NB4 (cell line): ENCODE data around the gene EHF.

Experiments
- DNase-seq: peaks from one replicate; pipeline ENCODE4 v3.0.0; 2010; ENCODE audit warnings: low read depth
- H3K4me3 ChIP-seq: one replicate; pipeline ENCODE4 v1.5.1; 2011; ENCODE audit warnings: mild to moderate bottlenecking, low read depth, low read length, moderate library complexity
- MYC ChIP-seq: IDR thresholded peaks from 2 replicates; pipeline ENCODE4 v1.6.1; 2011; ENCODE audit warnings: low read depth, low read length
- POLR2A ChIP-seq: IDR thresholded peaks from 2 replicates; pipeline ENCODE4 v1.6.1; 2011; ENCODE audit warnings: mild to moderate bottlenecking; ENCODE audit not compliant: insufficient read length; ENCODE audit errors: extremely low read depth
- TF ChIP-seq, protein P1 (sequence below): IDR thresholded peaks from 2 replicates; pipeline ENCODE4 v1.6.1; 2011; ENCODE audit warnings: low read depth, low read length
- TF ChIP-seq, protein P2 (sequence below): IDR thresholded peaks from one replicate; pipeline ENCODE4 v1.5.1; 2012; ENCODE audit warnings: low read depth, low read length

EHF gene

DNA sequence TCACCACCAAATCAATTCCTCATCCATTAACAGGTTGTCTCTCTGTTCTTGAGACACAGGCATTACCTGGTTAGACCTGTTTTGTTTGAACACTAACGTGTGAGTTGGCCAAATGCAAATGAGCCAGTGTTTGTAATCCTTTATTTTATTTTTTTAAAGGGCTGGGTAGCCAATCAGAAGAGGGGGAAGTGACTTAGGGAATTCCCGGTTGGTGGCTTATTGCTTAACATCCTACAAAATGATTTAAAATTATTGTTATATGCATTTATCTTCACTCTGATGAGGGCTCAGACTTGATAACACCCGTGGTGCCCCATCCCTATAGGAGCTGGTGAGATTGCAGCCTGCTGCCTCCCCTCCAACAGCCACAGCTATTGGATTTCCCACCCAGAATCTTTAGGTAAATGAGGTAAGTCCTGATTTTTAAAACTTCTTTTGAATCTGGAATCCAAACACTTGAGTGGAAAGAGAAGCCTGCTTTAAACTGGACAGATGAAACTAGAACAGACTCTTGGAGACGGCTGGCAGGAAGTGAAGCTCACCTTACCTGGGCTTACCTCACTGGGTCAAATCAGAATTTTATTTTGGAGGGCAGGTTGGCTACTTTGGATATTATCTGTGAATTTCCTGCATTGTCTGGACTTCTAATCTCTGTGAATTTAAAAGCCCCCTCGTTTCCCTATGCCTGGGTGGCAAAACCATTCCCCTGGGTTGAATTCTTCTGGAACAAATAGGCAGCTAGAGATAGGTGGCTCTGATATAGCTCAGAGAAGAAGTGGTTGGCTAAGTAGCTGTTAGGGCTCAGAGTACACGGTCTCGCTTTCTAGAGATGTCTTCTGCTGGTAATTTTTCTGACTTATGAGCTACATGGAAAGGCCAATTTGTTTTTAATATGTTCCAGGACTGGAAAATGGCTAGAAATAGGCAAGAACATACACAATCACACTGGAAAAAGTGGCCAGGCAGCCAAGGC is at the start of gene EHF:
EHF (plus strand) TSS at position 274 of the 973 bp plus-strand sequence. CDS start 21,538 bp downstream, outside the sequence.
- TF ChIP-seq MYC (no peak), POLR2A (no peak)
- TF ChIP-seq, protein P1, sequence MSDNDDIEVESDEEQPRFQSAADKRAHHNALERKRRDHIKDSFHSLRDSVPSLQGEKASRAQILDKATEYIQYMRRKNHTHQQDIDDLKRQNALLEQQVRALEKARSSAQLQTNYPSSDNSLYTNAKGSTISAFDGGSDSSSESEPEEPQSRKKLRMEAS = no peak
- TF ChIP-seq, protein P2, sequence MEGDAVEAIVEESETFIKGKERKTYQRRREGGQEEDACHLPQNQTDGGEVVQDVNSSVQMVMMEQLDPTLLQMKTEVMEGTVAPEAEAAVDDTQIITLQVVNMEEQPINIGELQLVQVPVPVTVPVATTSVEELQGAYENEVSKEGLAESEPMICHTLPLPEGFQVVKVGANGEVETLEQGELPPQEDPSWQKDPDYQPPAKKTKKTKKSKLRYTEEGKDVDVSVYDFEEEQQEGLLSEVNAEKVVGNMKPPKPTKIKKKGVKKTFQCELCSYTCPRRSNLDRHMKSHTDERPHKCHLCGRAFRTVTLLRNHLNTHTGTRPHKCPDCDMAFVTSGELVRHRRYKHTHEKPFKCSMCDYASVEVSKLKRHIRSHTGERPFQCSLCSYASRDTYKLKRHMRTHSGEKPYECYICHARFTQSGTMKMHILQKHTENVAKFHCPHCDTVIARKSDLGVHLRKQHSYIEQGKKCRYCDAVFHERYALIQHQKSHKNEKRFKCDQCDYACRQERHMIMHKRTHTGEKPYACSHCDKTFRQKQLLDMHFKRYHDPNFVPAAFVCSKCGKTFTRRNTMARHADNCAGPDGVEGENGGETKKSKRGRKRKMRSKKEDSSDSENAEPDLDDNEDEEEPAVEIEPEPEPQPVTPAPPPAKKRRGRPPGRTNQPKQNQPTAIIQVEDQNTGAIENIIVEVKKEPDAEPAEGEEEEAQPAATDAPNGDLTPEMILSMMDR = no peak
- no peak within 1 kb of the TSS for H3K4me3 ChIP-seq
- no peak for DNase-seq

DNA sequence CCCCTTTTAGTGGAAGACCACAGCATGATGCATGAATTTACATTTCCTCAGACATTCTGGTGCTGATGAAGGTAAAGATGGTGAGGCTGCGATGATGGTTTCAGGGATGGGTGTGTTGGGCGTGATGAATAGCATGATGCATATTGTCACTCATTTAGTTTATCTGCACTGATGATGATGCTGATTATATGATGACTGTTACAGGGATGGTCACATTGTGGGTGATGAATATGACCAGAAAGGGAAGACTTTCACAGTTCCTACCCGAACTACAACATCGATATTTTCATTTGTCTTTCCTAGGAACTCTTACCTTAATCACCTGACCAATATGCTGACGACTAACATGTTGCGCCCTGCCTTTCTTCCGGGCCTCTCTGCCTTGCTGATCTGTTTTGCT is 47.4 kb upstream of the EHF start:
- no peak for DNase-seq
- TF ChIP-seq, protein P1 = no peak
- TF ChIP-seq MYC (no peak), POLR2A (no peak)
- TF ChIP-seq, protein P2 = no peak
- no peak overlapping the region for H3K4me3 ChIP-seq

DNA sequence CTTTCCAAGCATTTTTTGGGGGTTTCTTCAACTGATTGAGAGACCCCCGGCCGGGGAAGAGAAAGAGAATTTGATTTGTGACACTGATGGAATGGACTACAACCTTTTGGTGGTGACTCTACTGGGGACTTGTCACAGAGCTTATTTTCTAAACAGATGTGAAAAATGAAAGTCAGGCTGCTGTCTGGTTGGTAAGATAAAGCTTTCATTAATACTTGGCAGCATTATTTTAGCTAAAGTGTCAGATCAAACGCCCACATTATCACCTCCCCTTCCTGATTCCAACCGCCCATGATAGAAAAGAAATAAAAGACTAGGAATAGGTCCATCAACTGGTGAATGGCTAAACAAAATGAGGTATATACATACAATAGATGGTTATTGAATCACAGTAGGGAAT is 45.6 kb upstream of the EHF start:
- DNase-seq = no peak
- H3K4me3 ChIP-seq = no peak overlapping the region
- TF ChIP-seq, protein P1 = no peak
- no peak for TF ChIP-seq MYC
- TF ChIP-seq POLR2A = no peak
- TF ChIP-seq, protein P2 = no peak

DNA sequence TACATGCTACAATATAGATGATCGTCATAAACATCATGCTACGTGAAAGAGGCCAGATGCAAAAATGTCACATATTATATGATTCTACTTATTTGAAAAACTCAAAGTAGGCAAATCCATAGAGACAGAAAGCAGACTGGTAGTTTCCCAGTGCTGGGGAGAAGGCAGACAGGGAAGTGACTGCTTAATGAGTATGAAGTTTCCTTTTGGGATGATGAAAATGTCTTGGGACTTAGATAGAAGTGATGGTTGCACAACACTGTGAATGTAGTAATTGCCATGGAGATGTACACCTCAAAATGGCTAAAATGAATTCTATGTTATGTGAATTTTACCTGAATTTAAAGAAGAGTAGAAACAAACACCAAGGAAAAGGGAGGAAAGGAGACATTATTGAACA is 45.2 kb upstream of the EHF start:
- H3K4me3 ChIP-seq = no peak overlapping the region
- no peak for DNase-seq
- TF ChIP-seq, protein P1 = no peak
- TF ChIP-seq POLR2A = no peak
- TF ChIP-seq, protein P2 = no peak
- TF ChIP-seq MYC = no peak

DNA sequence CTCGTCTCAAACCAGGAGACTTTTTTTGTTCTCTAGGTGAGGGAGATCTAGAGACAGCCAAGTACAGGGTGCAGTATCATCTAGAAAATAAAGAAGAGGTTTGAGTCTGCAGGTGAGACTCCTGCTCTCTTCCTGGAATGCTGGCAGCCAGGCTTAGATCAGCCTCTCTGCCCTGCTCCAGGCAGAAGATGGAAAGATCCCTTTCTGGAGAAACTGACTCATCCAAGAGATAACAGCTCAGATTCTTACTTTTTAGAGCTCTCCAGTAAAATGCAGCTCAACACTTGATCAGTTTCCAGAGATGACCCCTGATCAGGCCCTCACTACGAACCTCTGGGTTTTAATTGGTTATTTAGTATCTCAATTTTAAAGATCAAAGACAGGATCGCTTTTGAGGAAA is 44.6 kb upstream of the EHF start:
- TF ChIP-seq, protein P2 = no peak
- TF ChIP-seq MYC = no peak
- TF ChIP-seq, protein P1 = no peak
- no peak for TF ChIP-seq POLR2A
- DNase-seq = no peak

More for the DNA sequence above, 44.6 kb upstream of the EHF start:
- H3K4me3 ChIP-seq = no peak overlapping the region
